SU-DHL-6 (cell line): ENCODE results near the gene GDAP2.

Experiments used
- H2AFZ ChIP-seq: fragments of 200-600 bp; sonication (generic); 2 replicates; pipeline ENCODE4 v1.6.1; 2014; ENCODE audit warnings: low read depth, mild to moderate bottlenecking, moderate library complexity, mixed read lengths, antibody characterized with exemption, low read length; ENCODE audit not compliant: severe bottlenecking
- H3F3A ChIP-seq: fragments of 200-600 bp; shearing (Covaris generic); 2 replicates; pipeline ENCODE4 v1.6.0; 2016; ENCODE audit warnings: antibody characterized with exemption, mild to moderate bottlenecking; ENCODE audit not compliant: insufficient read depth
- H3K27ac ChIP-seq: fragments of 200-600 bp; sonication (generic); 2 replicates; pipeline ENCODE4 v1.5.1; 2016; ENCODE audit warnings: low read depth, mild to moderate bottlenecking, low read length, moderate library complexity, mixed read lengths
- H3K27me3 ChIP-seq: fragments of 200-600 bp; sonication (generic), shearing (Covaris generic); 2 replicates; pipeline ENCODE4 v1.6.0; 2014; ENCODE audit warnings: mild to moderate bottlenecking, low read length
- H3K36me3 ChIP-seq: fragments of 200-600 bp; sonication (generic); 2 replicates; pipeline ENCODE4 v1.6.1; 2014; ENCODE audit warnings: mild to moderate bottlenecking, low read length, mixed read lengths
- H3K4me2 ChIP-seq: fragments of 300-600, 200-600 bp; shearing (Covaris generic), sonication (generic); 2 replicates; pipeline ENCODE4 v1.6.0; 2014; ENCODE audit warnings: low read length, low read depth, mild to moderate bottlenecking; ENCODE audit not compliant: poor library complexity, severe bottlenecking
- H3K4me3 ChIP-seq: fragments of 200-600 bp; sonication (generic); 2 replicates; pipeline ENCODE4 v1.5.1; 2014; ENCODE audit warnings: antibody characterized with exemption, low read length, mild to moderate bottlenecking, mixed read lengths; ENCODE audit not compliant: insufficient read depth, poor library complexity, severe bottlenecking
- H3K79me2 ChIP-seq: fragments of 200-600 bp; sonication (generic); 2 replicates; pipeline ENCODE4 v1.6.1; 2014; ENCODE audit warnings: mild to moderate bottlenecking, low read length, moderate library complexity; ENCODE audit not compliant: insufficient read depth
- H3K9ac ChIP-seq: fragments of 200-600 bp; sonication (generic); 2 replicates; pipeline ENCODE4 v1.7.0; 2014; ENCODE audit warnings: mild to moderate bottlenecking, low read length
- H3K9me2 ChIP-seq: fragments of 200-600 bp; sonication (generic); replicated peaks from 2 replicates; pipeline ENCODE4 v1.6.1; 2014; ENCODE audit warnings: low read length; ENCODE audit not compliant: insufficient read depth
- H3K9me3 ChIP-seq: fragments of 200-600 bp; sonication (generic); 2 replicates; pipeline ENCODE4 v1.6.1; 2014; ENCODE audit warnings: low read length, mixed read lengths; ENCODE audit not compliant: insufficient read depth
- H4K20me1 ChIP-seq: fragments of 200-600 bp; sonication (generic); 2 replicates; pipeline ENCODE4 v1.6.1; 2014; ENCODE audit warnings: low read depth, mild to moderate bottlenecking, antibody characterized with exemption, low read length, moderate library complexity, mixed read lengths
- EZH2phosphoT487 ChIP-seq: fragments of 200-600 bp; sonication (generic), shearing (Covaris generic); conservative IDR thresholded peaks from 2 replicates; pipeline ENCODE4 v1.6.1; 2018; ENCODE audit warnings: mild to moderate bottlenecking, antibody characterized with exemption, low read length, moderate library complexity, mixed read lengths
- TF ChIP-seq, protein P1 (sequence below): fragments of 200-600 bp; sonication (generic); IDR thresholded peaks from one replicate; pipeline ENCODE4 v1.5.1; 2017; ENCODE audit warnings: antibody characterized with exemption, mild to moderate bottlenecking, low read length, moderate library complexity; ENCODE audit not compliant: insufficient read depth, poor library complexity, severe bottlenecking

GDAP2 gene

DNA sequence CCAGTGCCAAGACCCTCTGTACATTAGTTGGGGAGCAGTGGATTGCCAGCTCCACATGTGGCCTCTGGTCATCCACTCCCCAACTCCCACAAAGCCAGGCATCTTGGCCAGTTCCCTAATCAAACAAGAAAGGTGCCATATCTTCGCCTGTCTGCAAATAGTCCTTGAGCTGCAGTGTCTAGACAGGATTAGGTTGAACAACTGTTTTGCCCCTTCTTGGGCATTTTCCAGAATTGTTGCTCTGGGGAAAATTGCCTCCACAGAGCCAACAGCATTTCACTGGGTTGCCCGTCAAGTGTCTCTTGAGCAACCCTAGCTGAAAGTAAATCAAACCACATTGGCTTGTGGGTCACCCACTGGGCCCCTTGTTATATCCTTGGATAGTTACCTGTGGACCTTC lies 109.3 kb downstream of the GDAP2 start:
- H4K20me1 ChIP-seq: no peaks in the 10 kb centered on the region
- no peaks in the 10 kb centered on the region for H3K79me2 ChIP-seq
- no peaks in the 10 kb centered on the region for H3K27me3 ChIP-seq
- H3K9ac ChIP-seq: no peak overlapping the region
- H3K4me2 ChIP-seq: no peak overlapping the region
- H3K27ac ChIP-seq: no peak overlapping the region
- H3K4me3 ChIP-seq: no peak overlapping the region
- no peaks in the 10 kb centered on the region for H3K36me3 ChIP-seq
- H2AFZ ChIP-seq: no peak overlapping the region
- no peaks in the 10 kb centered on the region for H3K9me2 ChIP-seq
- H3F3A ChIP-seq: no peaks in the 10 kb centered on the region
- H3K9me3 ChIP-seq: peaks cover 16% of the 10 kb centered on the region; the same call in 1 of the 2 replicates
- TF ChIP-seq, protein P1, sequence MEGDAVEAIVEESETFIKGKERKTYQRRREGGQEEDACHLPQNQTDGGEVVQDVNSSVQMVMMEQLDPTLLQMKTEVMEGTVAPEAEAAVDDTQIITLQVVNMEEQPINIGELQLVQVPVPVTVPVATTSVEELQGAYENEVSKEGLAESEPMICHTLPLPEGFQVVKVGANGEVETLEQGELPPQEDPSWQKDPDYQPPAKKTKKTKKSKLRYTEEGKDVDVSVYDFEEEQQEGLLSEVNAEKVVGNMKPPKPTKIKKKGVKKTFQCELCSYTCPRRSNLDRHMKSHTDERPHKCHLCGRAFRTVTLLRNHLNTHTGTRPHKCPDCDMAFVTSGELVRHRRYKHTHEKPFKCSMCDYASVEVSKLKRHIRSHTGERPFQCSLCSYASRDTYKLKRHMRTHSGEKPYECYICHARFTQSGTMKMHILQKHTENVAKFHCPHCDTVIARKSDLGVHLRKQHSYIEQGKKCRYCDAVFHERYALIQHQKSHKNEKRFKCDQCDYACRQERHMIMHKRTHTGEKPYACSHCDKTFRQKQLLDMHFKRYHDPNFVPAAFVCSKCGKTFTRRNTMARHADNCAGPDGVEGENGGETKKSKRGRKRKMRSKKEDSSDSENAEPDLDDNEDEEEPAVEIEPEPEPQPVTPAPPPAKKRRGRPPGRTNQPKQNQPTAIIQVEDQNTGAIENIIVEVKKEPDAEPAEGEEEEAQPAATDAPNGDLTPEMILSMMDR: no peak
- TF ChIP-seq EZH2phosphoT487: no peak

DNA sequence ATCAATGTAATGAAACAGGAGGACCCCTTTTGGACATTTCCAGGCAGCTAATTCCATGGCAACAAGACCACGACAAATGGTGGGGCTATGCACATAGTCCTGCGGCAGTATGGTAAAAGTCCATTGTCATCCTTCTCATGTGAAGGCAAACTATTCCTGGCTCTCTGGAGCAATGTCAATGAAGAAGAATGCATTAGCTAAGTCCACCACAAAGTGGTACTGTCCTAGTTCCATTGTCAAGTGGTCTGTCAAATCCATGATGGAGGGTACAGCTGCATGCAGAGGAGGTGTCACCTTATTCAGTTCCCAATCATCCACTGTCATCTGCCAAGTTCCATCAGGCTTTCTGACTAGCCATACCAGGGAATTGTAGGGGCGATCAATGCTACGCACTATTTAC lies 110.1 kb downstream of the GDAP2 start:
- H3K36me3 ChIP-seq: no peaks in the 10 kb centered on the region
- no peaks in the 10 kb centered on the region for H3K79me2 ChIP-seq
- no peaks in the 10 kb centered on the region for H3F3A ChIP-seq
- no peak overlapping the region for H3K27ac ChIP-seq
- H3K27me3 ChIP-seq: no peaks in the 10 kb centered on the region
- H4K20me1 ChIP-seq: no peaks in the 10 kb centered on the region
- H3K4me2 ChIP-seq: no peak overlapping the region
- no peak overlapping the region for H3K9ac ChIP-seq
- TF ChIP-seq, protein P1: no peak
- TF ChIP-seq EZH2phosphoT487: no peak
- H3K9me2 ChIP-seq: no peaks in the 10 kb centered on the region
- H2AFZ ChIP-seq: no peak overlapping the region
- no peak overlapping the region for H3K4me3 ChIP-seq
- H3K9me3 ChIP-seq: peaks cover 16% of the 10 kb centered on the region; the same call in 1 of the 2 replicates

DNA sequence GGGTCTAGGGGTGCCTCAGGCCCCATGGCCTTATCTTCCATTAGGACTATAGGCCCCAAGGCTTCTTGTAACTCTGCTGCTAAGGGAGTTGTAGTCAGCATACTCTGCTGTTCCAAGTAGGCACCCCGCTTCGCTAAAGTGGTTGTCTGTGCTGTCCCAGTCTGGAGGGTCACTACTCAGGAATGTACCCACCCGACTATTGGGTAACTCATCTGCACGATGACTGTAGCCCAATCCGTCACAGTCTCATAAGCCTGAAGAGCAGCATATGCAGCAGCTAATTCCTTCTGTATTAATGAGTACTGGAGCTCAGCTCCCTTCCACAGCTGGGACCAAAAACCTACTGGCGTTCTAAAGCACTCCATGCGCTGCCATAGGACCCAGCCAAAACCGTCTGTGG lies 111.0 kb downstream of the GDAP2 start:
- TF ChIP-seq EZH2phosphoT487: no peak
- TF ChIP-seq, protein P1: no peak
- H3K36me3 ChIP-seq: no peaks in the 10 kb centered on the region
- H3K9me3 ChIP-seq: peaks cover 16% of the 10 kb centered on the region; the same call in 1 of the 2 replicates
- no peaks in the 10 kb centered on the region for H3K9me2 ChIP-seq
- H4K20me1 ChIP-seq: no peaks in the 10 kb centered on the region
- no peaks in the 10 kb centered on the region for H3K79me2 ChIP-seq
- no peak overlapping the region for H3K27ac ChIP-seq
- H3K27me3 ChIP-seq: no peaks in the 10 kb centered on the region
- H3K4me3 ChIP-seq: no peak overlapping the region
- H2AFZ ChIP-seq: no peak overlapping the region
- no peak overlapping the region for H3K4me2 ChIP-seq
- H3F3A ChIP-seq: no peaks in the 10 kb centered on the region
- H3K9ac ChIP-seq: no peak overlapping the region
